ES-I3 (cell line): ENCODE results near the gene VLDLR.
A peak's percentile ranks its signal among the peaks of the same experiment; 100 is the strongest.

ENCODE experiments used
- H3K36me3 ChIP-seq: 2 replicates; pipeline ENCODE4 v1.6.1; 2013; ENCODE audit warnings: mild to moderate bottlenecking, low read length, control low read depth, moderate library complexity; ENCODE audit not compliant: insufficient read depth
- H3K4me1 ChIP-seq: 2 replicates; pipeline ENCODE4 v1.6.1; 2013; ENCODE audit warnings: mild to moderate bottlenecking, control low read depth, low read length; ENCODE audit not compliant: insufficient read depth
- H3K9ac ChIP-seq: 2 replicates; pipeline ENCODE4 v1.6.1; 2013; ENCODE audit warnings: low read depth, mild to moderate bottlenecking, low read length, moderate library complexity
- H3K9me3 ChIP-seq: 2 replicates; pipeline ENCODE4 v1.6.1; 2013; ENCODE audit warnings: mild to moderate bottlenecking, low read length, moderate library complexity; ENCODE audit not compliant: control insufficient read depth, insufficient read depth

Gene VLDLR

GRCh38 chr9:2621722-2622460 is at the start of gene VLDLR:
VLDLR (plus strand) TSS chr9:2621787; CDS start chr9:2622190, 403 bp downstream.
- H3K4me1 ChIP-seq = peaks cover 3% of the 10 kb centered on the region
- no peaks in the 10 kb centered on the region for H3K9me3 ChIP-seq
- peak within 1 kb of the TSS; percentile 84 for H3K9ac ChIP-seq
- H3K36me3 ChIP-seq = no peaks in the 10 kb centered on the region

GRCh38 chr9:2574203-2574602 is 47.4 kb upstream of the VLDLR start:
- Histone ChIP-seq H3K9ac (no peak overlapping the region), H3K36me3 (no peaks in the 10 kb centered on the region), H3K4me1 (no peaks in the 10 kb centered on the region; the same call in 1 of the 2 replicates), H3K9me3 (no peaks in the 10 kb centered on the region)

- Histone ChIP-seq H3K9ac (no peak overlapping the region), H3K36me3 (no peaks in the 10 kb centered on the region), H3K9me3 (no peaks in the 10 kb centered on the region), H3K4me1 (no peaks in the 10 kb centered on the region)
Measured at GRCh38 chr9:2576631-2577030, 45.0 kb upstream of the VLDLR start.

- Histone ChIP-seq H3K9me3 (no peaks in the 10 kb centered on the region), H3K36me3 (no peaks in the 10 kb centered on the region), H3K9ac (no peak overlapping the region), H3K4me1 (no peaks in the 10 kb centered on the region)
Measured at GRCh38 chr9:2583308-2584013, 38.1 kb upstream of the VLDLR start.

- peaks cover 4% of the 10 kb centered on the region; the same call in 1 of the 2 replicates for H3K36me3 ChIP-seq
- peaks cover 8% of the 10 kb centered on the region; the same call in 1 of the 2 replicates for H3K9me3 ChIP-seq
- no peaks in the 10 kb centered on the region for H3K4me1 ChIP-seq
- H3K9ac ChIP-seq = no peak overlapping the region
Measured at GRCh38 chr9:2591967-2592366, 29.6 kb upstream of the VLDLR start.

GRCh38 chr9:2593744-2594143 is 27.8 kb upstream of the VLDLR start:
- no peaks in the 10 kb centered on the region for H3K4me1 ChIP-seq
- H3K9me3 ChIP-seq = peaks cover 8% of the 10 kb centered on the region; the same call in 1 of the 2 replicates
- H3K36me3 ChIP-seq = peaks cover 4% of the 10 kb centered on the region; the same call in 1 of the 2 replicates
- H3K9ac ChIP-seq = no peak overlapping the region

GRCh38 chr9:2595973-2596372 is 25.6 kb upstream of the VLDLR start:
- Histone ChIP-seq H3K36me3 (peaks cover 4% of the 10 kb centered on the region; the same call in 1 of the 2 replicates), H3K9me3 (peaks cover 8% of the 10 kb centered on the region; the same call in 1 of the 2 replicates), H3K9ac (no peak overlapping the region), H3K4me1 (no peaks in the 10 kb centered on the region)

- H3K36me3 ChIP-seq = no peaks in the 10 kb centered on the region; the same call in 1 of the 2 replicates
- no peaks in the 10 kb centered on the region for H3K9me3 ChIP-seq
- H3K9ac ChIP-seq = no peak overlapping the region
- H3K4me1 ChIP-seq = no peaks in the 10 kb centered on the region
Measured at GRCh38 chr9:2597483-2597882, 24.1 kb upstream of the VLDLR start.

- Histone ChIP-seq H3K4me1 (no peaks in the 10 kb centered on the region), H3K9ac (no peak overlapping the region), H3K9me3 (no peaks in the 10 kb centered on the region), H3K36me3 (no peaks in the 10 kb centered on the region; the same call in 1 of the 2 replicates)
Measured at GRCh38 chr9:2599896-2600295, 21.7 kb upstream of the VLDLR start.

GRCh38 chr9:2600307-2600706 is 21.3 kb upstream of the VLDLR start:
- Histone ChIP-seq H3K9ac (no peak overlapping the region), H3K36me3 (no peaks in the 10 kb centered on the region), H3K9me3 (no peaks in the 10 kb centered on the region), H3K4me1 (no peaks in the 10 kb centered on the region)

- H3K9ac ChIP-seq = no peak overlapping the region
- no peaks in the 10 kb centered on the region for H3K9me3 ChIP-seq
- no peaks in the 10 kb centered on the region for H3K4me1 ChIP-seq
- H3K36me3 ChIP-seq = no peaks in the 10 kb centered on the region; the same call in 1 of the 2 replicates
Measured at GRCh38 chr9:2601785-2602378, 19.7 kb upstream of the VLDLR start.

GRCh38 chr9:2602704-2603116 is 18.9 kb upstream of the VLDLR start:
- no peak overlapping the region for H3K9ac ChIP-seq
- no peaks in the 10 kb centered on the region for H3K4me1 ChIP-seq

GRCh38 chr9:2603621-2604020 is 18.0 kb upstream of the VLDLR start:
- Histone ChIP-seq H3K9ac (no peak overlapping the region), H3K9me3 (no peaks in the 10 kb centered on the region), H3K4me1 (no peaks in the 10 kb centered on the region), H3K36me3 (no peaks in the 10 kb centered on the region; the same call in 1 of the 2 replicates)

More at GRCh38 chr9:2602704-2603116, 18.9 kb upstream of the VLDLR start:
- Histone ChIP-seq H3K9me3 (no peaks in the 10 kb centered on the region), H3K36me3 (no peaks in the 10 kb centered on the region; the same call in 1 of the 2 replicates)

- no peaks in the 10 kb centered on the region; the same call in 1 of the 2 replicates for H3K36me3 ChIP-seq
- no peak overlapping the region for H3K9ac ChIP-seq
- no peaks in the 10 kb centered on the region for H3K9me3 ChIP-seq
- H3K4me1 ChIP-seq = no peaks in the 10 kb centered on the region; the same call in 1 of the 2 replicates
Measured at GRCh38 chr9:2605246-2605645, 16.3 kb upstream of the VLDLR start.
